Urothelium cell line (cell line): ENCODE measurements around the gene TMEM147.
"Not testable (repeated sequence)": the region's sequence is repeated elsewhere in the genome, so short reads cannot be mapped to it uniquely, and the experiment has no call there.

Source experiments
- DNase-seq: peaks from one replicate; pipeline ENCODE4 v3.0.0; 2011; ENCODE audit warnings: low spot score, mixed read lengths
- FAIRE-seq: peaks from 2 replicates; lab custom pipeline; 2011; peaks lifted over from hg19 to GRCh38; lab: Jason Lieb, UNC

Gene TMEM147

GRCh38 chr19:35560677-35561076 is 15.3 kb downstream of the TMEM147 start:
- DNase-seq (no peak), FAIRE-seq (no peak)

- DNase-seq (no peak), FAIRE-seq (no peak)
Measured at GRCh38 chr19:35561436-35561835, 16.0 kb downstream of the TMEM147 start.

GRCh38 chr19:35562336-35562735 is 16.9 kb downstream of the TMEM147 start:
- FAIRE-seq (no peak), DNase-seq (no peak)

GRCh38 chr19:35562776-35563175 is 17.4 kb downstream of the TMEM147 start:
- DNase-seq (no peak), FAIRE-seq (no peak)

- FAIRE-seq: no peak
- no peak for DNase-seq
Measured at GRCh38 chr19:35563207-35563829, 17.9 kb downstream of the TMEM147 start, which contains the start of gene ATP4A. Gene ATP4A, minus strand, starts transcription at chr19:35563658. Its CDS starts 29 bp downstream, at chr19:35563629.

- DNase-seq (no peak), FAIRE-seq (no peak)
Measured at GRCh38 chr19:35565016-35565856, 19.8 kb downstream of the TMEM147 start.

- no peak for FAIRE-seq
- DNase-seq: no peak
Measured at GRCh38 chr19:35566738-35567137, 21.3 kb downstream of the TMEM147 start.

GRCh38 chr19:35569281-35569781 is 23.9 kb downstream of the TMEM147 start:
- DNase-seq: no peak
- no peak for FAIRE-seq

GRCh38 chr19:35571406-35571965 is 26.1 kb downstream of the TMEM147 start:
- FAIRE-seq: no peak
- no peak for DNase-seq

- FAIRE-seq: no peak
Measured at GRCh38 chr19:35577918-35578317, 32.5 kb downstream of the TMEM147 start.

GRCh38 chr19:35578707-35579106 is 33.3 kb downstream of the TMEM147 start:
- no peak for FAIRE-seq
- no peak for DNase-seq

More at GRCh38 chr19:35577918-35578317, 32.5 kb downstream of the TMEM147 start:
- DNase-seq: no peak

GRCh38 chr19:35582760-35583159 is 37.3 kb downstream of the TMEM147 start:
- DNase-seq (no peak), FAIRE-seq (no peak)

GRCh38 chr19:35585848-35586247 is 40.4 kb downstream of the TMEM147 start, which contains the start of gene PMIS2:
Gene PMIS2, plus strand, starts transcription at chr19:35586173. Its CDS starts 87 bp downstream, at chr19:35586260.
- DNase-seq: no peak

GRCh38 chr19:35587321-35587720 is 41.9 kb downstream of the TMEM147 start:
- no peak for DNase-seq
- no peak for FAIRE-seq

More at GRCh38 chr19:35585848-35586247, 40.4 kb downstream of the TMEM147 start, which contains the start of gene PMIS2:
- no peak for FAIRE-seq

GRCh38 chr19:35590875-35591274 is 45.4 kb downstream of the TMEM147 start:
- no peak for FAIRE-seq

GRCh38 chr19:35592226-35592625 is 46.8 kb downstream of the TMEM147 start:
- DNase-seq: no peak
- FAIRE-seq: no peak

More at GRCh38 chr19:35590875-35591274, 45.4 kb downstream of the TMEM147 start:
- DNase-seq: no peak

GRCh38 chr19:35595026-35595425 is 49.6 kb downstream of the TMEM147 start:
- not testable (repeated sequence) for DNase-seq

GRCh38 chr19:35595928-35596327 is 50.5 kb downstream of the TMEM147 start:
- DNase-seq (no peak), FAIRE-seq (no peak)

More at GRCh38 chr19:35595026-35595425, 49.6 kb downstream of the TMEM147 start:
- not testable (repeated sequence) for FAIRE-seq

GRCh38 chr19:35596366-35596999 is 51.1 kb downstream of the TMEM147 start:
- no peak for FAIRE-seq
- no peak for DNase-seq
